NCI-H2196 (cell line): ENCODE results near the gene NCOR2.

Experiments used
- DNase-seq: peaks from one replicate; lab custom pipeline; 2025; ENCODE audit not compliant: unreplicated experiment; lab: John Stamatoyannopoulos, UW

NCOR2 gene

DNA sequence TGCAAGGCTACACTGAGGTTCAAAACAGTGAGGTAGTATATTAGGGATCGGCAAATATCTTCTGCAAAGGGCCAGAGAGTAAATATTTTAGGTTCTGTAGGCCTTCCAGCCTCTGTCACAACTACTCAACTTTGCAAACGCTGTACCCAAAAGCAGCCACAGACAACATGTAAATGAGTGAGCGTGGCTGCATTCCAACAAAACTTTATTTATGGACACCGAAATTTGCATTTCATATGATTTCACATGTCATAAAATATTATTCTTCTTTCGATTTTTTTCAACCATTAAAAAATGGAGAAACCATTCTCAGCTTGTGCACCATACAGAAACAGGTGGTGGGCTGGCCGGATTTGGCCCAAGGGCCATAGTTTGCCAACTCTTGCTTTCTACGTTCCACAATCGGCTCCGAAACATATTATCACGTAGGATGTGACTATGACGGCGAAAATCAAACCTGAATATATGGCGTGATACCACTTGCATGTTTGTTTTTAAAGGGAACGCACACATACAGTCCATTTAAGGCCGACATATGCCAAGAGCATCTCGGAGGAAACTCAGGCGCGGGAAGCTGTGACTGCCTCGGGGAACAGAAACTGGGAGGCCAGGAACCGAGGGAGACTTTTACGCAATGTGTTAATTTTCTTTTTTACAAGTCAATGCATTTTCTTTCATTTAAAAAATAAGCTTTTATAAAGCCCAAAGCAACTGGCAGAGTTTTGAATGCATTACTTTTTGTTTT, 7.1 kb downstream of the NCOR2 start:
- no peak for DNase-seq

DNA sequence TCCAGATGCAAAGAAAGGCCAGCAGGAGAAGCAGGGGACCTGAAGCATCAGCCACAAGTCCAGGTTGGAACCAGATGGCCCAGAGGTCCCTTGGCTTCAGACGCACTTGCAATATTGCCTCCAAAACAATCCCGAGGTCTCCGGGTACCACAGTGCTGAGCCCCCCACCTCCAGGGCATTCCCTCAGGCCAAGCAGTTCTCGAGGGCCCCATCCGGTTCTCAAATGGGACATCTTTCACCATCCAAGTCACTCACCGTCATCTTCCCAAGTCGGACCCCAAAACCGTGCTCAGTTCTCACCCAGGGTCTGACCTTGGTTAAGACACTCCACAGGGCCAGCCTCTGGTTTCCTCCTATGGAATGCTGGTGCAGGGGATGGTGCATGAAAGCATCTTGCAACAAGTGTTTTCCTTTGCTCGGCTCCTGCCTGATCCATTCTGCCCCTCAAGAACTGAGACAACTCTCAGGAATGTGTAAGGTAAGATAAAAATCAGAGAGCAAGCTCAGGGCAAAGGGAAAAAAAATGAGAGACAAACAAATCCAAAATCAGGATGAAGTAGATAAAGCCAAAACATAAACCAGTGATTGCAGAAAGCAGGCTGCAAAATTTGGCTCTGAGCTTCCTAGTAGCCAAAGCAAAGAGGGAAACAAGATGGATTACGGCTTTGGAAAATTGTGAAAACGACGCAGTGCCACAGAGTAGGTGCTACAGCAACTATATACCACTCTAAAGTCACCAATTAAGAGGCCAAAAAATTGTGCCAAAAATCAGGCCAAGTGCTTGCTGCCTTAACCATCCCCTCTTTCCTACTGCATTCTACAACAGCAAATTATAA, 8.0 kb downstream of the NCOR2 start:
- no peak for DNase-seq

DNA sequence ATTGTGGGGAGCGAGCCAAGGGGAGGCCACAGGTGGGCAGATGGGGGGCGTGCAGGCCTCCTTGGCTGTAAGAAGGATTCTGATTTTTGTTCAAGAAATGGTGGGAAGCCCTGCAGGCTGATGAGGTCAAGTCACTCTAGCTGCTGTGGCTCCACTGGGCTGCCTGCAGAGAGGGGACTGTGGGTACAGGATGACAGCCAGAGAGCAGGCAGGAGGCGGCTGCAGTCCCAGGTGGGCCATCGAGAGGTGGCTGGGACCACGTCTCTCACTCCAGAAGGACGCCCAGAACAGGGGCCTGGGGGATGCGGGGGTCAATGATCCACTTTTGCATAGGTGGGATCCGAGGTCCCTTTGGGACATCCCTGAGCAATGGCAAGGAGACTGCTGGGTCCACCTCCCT, 9.1 kb downstream of the NCOR2 start:
- no peak for DNase-seq

DNA sequence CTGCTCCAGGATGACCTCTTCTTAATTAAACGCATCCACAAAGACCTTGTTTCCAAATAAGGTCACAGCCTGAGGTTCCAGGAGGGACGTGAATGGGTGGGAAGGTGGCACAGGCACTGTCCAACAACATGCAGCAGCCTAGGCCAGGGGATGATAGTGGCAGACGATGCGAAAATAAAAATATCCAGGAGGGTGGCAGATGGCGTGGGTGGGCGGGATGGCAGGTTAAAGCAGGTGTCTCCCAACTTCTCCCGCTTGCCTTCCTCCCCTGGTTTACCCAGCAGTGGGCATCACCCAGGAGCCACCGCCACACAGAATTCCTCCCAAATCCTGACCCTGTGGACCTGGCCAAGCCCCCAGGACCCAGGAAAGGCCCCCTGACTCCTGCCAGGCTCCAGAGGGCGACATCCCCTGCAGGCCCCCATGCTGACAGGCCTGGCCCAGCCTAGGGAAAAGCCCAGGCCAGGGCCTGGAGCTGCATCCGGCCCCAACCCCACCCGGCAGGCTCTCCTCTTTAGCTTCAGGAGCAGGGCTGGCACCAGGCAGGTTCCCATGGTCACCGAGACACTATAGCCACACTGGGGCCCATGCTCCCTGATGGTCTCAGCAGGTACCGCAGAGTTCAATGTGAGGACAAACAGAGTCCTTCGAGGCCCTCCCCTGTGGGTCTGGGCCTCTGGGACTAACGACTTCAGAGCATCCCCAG, 9.7 kb downstream of the NCOR2 start:
- no peak for DNase-seq

DNA sequence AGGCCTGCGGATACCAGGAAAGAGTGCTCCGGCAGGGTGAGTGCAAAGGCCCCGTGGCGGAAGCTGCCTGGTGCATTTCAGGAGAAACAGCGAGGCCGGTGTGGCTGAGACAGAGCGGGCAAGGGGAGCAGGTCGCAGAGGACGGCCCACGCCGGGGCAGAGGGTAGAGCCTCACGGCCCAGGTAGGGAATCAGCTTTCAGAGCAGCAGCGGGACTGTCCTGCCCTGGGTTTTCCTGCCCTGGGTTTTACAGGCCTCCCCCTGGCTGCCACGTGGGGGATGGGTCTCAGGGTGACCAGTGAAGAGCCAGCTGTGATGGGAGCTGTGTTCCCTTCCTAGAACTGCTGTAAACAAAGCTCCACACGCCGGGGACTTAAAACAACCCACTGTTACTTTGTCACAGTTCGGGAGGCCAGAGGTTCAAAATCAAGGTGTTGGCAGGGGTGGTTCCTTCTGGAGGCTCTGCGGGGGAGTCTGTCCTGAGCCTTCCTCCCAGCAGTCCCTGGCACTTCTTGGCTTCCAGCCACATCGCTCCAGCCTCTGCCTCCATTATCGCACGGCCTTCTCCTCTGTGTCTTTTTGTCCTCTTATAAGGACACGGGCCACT, 10.4 kb downstream of the NCOR2 start:
- DNase-seq: no peak

DNA sequence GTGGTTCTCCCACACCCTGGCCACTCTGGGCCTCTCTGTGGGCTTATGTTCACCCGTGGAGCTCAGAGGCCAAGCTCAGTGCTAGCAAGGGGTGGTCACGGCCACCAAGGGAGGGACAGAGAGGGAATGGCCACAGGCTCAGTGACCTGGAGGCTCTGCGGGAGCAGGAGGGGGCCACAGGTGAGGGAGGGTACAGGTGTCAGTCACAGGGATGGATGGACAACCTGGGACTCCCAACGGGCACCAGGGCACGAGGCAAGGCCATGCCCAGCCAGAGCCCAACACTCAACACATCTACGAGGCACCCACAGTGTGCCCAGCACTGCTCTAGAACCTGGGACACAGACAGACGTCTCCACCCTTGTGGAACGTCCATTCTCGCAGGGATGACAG, 11.3 kb downstream of the NCOR2 start:
- no peak for DNase-seq

DNA sequence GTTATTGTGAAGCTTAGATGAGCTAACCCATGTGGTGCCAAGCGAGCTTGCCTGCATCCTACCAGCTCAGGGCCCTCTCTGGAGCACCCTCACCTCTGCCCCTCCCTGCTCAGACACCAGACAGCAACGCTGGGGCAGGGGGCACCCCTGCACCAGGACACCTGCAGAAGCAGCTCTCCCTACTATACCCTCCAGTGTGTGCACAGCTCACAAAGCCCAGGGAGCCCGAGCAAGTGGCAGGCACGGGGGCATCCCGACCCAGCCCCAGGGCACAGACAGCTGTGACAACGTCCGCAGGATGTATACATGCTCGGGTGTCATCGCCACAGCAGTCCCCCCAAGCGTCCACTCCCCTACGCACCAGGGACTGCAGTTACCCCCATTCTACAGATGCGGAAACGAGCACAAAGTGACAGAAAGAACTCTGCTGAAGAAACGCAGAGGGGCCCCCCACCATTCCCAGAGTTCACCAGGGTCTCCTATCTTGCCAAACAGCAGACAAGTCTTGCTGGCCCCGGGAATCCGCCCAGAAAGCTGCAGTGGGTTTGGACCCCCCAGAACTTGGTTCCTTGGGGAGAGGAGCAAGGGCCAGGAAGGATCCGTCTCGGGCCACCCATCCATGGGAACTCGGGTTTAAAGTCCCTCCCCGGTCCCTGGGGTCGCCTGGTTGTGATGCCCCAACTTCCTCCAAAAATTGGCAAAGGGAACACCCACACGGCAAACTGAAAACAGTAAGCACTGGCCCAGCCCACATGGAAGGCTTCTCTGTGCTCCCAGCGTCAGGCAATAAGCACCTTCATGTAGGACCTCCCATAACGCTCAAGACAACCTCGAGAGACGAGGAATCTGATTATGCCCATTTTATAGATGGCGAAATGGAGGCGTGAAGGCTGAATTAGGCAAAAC, 12.0 kb downstream of the NCOR2 start:
- DNase-seq: no peak

DNA sequence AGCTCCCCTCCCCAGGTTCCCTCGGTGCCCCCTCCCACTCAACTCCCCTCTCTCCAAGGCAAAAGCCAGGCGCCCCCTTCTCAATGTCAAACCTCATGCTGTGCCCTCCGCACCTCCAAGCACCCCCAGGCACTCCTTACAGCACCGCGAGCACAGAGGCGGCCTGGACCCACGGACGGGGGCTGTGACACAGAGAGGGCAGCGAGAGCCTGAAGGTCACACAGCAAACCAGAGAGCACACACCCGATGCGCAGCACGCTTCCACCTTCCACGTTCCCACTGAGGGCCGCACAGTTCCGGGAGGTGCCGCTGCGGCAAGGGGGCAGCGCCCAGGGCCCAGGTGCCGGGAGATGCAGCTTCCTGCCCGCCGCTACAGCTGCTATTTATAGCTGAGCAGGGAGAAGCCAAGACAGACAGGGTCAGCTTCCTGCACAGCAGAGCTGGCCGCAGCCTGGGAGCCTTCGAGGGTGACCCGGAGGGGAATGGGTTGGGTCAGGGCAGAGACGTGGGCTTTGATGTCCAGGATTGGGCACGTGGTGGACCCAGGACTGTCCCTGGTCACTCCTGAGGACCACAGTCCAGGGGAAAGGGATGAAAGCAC, 12.9 kb downstream of the NCOR2 start:
- DNase-seq: no peak

DNA sequence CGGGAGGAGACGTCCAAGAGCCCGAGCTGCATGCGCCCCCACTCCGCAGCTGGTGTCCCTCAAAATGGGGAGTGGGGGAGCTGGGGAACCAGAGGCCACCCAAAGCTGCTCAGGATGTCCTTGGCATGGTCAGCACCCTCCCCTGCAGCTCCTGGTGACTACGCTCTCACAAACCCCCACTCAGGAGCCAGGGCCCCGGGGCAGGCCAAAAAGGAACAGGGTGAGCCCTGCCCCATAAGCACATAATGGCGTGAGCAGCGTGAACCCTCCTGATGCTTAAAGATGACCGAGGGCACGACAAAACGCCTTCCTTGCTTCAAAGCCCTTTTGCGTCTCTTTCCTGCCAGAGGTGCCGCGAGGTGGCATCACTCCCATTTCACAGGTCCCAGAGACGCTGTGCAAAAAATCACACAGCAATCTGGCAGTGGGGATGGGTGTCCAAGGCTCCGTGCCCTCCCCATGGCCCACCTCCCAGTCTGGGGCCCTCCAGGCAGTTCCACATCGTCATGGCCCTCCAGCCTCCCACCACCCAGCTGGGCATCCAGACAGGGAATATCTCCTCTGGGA, 13.5 kb downstream of the NCOR2 start:
- no peak for DNase-seq

DNA sequence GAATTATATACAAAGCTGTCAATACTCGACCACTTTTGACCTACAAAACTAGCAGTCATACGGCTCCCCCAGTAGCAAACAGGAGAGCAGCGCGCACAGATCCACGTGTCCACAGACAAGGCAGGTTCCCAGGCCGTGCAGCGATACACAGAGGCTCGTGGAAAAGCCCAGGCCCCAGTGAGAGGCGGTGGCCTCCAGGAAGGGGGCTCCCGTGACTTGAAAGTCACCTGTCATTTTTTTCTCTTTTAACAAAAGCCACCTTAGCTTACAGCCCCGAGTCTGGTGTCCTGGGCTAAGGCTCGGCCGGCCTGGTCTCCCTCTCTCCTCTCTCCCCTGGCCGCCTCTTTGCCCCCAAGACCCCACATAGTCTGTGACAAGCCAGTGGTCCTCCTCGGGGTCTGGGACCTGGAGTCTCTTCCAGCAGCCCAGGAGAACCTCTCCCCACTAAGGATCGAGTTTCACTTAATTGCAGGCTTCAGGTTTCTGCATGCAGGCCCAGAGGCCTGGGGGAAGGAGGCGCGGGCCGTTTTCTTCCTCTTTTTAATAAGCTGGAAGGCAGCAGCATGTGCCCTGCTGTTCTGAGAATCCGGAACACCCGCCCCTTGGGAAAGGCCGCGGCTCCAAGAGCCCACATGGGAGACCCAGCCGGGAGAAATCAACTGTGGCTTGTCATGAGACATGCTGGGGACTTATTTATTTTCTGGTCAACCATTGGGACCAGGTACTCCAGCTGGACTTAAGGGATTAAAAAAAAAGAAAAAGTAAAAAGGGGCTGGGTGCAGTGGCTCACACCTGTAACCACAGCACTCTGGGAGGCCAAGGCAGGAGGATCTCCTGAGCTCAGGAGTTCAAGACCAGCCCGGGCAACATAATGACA, 15.9 kb downstream of the NCOR2 start:
- DNase-seq: no peak

DNA sequence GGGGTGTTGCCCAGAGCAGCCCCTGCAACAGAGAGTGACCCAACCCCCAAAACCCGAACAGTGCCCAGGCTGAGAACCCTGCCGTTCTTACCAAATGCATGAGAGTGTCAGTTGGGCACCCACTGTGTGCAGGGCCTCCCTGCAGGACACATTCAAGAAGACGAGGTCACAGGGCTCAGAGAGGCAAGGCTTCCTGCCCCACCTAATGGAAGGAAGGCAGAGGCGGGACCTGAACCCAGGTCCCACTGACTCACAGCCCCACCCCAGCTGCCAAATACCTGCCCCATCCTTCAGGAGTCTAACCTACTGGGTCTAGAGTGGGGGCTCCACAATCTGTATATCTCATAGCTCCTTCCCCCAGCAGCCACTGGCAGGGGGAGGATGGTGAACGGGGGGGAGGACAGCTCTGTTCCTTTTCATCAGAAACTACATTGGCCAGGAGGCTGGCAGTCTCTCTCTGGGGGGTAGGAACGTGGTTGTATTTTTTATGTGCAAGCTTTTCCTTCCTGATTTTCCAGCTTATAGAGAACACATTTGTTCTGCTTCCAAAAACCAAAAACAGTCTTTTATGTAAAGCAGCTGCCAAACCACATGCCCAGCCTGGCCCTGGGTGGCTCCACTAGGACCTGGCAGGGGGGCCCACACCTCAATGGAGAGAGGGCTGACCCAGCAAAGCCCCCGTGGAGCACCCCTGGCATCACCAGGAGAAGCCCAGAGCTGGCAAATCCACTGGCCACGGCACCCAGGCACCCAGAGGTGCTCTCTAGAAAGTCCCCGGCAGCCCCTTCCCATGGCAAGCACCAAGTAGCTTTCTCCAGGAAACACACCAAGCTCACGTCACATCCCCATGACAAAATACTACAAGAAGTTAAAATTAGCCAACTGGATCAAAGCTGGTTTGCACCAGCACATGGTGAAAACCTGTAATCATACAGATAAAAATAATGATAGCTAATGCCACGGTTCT, 17.0 kb downstream of the NCOR2 start:
- DNase-seq: no peak

DNA sequence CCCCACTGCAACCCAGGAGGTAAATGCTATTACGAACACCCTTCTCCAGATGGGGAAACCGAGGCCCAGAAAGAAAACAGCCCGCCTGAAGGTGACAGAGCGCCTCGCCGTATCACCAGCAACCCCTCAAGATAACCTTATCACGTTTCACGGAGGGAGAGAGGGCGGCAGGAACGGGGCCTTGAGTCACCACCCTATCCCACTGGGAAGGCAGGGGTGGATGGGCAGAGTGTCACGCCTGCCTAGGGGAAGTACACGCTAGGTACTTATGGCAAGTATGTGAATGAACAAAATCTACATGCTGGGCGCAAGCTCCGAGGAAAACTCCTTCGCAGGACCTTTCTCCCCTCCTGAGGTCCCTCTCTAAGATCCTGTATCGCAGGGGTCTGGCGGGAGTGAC, 17.8 kb downstream of the NCOR2 start:
- no peak for DNase-seq

DNA sequence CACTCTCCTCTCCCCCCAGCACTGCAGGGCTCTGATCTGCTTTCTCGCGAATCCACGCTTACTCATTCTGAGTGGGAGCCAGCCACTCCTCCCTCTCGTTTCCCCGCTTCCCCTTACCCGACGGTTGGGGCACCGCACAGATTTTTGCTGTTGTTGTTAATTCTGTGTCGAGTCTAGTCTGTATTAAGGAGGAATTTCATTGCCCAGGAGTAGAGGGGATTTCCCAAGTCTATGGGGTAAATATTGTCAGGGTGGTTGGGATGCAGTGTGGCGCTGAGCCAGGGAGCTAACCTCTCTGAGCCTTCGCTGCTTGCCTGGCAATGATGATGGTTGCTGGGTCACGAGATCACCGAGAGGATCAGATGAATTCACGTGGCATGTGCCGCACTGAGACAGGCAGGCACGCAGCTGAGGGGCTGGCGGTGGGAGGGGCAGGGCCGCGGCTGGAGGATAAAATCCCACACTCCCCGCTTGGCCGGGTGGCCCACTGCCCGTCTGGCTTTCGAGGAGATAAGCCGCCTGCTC, 18.5 kb downstream of the NCOR2 start:
- no peak for DNase-seq

DNA sequence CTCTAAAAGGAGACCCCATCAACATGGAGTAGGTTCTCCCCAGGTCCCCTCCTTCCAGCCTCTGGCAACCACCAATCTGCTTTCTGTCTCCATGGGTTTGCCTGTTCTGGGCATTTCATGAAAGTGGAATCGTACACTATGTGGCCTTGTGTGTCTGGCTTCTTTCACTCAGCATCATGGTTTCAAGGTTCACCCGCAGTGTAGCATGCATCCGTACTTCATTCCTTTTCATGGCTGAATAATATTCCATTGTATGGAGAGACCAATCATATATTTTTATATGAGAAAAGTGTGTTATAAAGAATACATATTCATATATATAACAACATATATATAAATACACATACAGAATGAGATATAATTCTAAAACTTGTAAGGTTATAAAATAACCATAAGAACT, 19.8 kb downstream of the NCOR2 start:
- no peak for DNase-seq

DNA sequence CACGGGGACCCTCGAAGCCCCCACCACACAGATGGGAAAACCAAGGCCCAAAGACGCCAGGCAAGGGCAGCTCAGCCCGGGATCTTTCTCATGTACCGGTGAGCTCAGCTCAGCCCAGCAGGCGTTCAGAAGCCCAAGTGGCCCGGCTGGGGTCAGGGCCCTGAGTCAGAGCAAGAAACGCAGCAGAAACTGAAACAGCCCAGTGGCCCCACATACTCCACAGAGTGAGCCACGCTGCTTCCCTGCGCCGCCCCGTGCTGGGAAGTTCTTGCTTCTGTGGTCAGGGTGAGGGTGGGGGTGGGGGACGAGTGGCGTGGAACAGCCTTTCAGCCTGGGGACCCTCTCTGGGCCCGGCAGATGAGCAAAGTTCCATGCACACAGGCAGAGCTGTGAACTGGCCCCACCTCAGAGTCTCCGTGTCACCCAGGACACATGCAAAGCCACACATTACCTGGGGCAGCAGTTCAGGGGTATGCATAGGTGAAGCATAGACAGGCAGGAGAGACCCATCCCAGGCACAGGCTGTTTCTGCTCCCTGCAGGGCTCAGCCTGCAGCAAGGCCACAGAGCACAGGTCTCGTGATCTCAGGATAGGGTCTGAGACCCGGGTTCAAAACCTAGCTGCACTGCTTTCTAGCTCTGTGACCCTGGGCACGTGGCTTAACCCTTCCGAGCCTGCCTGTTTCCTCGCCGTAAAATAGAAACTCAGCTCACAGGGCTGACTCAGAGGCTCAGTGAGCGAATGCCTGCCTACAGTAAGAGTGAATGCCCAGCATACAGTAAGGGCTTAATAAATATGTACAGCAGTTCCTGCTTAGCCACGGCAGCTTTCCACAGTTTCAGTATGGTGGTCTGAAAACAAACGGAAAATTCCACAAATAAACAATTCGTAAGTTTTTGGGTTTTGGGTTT, 21.6 kb downstream of the NCOR2 start:
- no peak for DNase-seq

DNA sequence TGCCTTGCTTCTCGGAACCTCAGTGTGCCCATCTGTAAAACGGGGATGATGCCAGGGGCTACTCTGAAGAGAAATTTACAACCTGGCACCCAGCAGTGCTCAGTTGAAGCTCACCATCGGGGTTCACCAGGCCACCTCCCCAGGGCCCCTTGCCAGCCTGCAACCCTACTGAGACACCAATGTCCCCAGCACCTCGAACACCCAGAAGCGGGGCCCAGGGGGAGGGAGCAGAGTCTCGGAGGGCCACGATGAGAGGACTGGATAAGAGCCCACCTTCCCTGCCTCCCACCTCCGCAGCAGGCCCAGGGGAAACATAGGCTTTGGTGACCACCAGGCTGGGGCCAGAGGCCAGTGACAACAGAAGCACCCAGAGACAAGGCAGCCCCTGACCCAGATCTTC, 22.4 kb downstream of the NCOR2 start:
- no peak for DNase-seq
